H1 (cell line): ENCODE measurements around the gene TRABD2B. TPM values are rescaled to one million over a fixed set of nuclear protein-coding genes. Genes with fewer than 3 reads are reported as not detected.

ENCODE experiments used
- CBX8 ChIP-seq: fragments of 300-800, 300-1000 bp; sonication (generic); IDR thresholded peaks from 2 replicates; pipeline ENCODE4 v1.7.1; 2016; ENCODE audit warnings: low read depth, low read length, borderline replicate concordance
- HDAC6 ChIP-seq: IDR thresholded peaks from one replicate; pipeline ENCODE4 v1.7.1; 2012; ENCODE audit warnings: low read depth, mild to moderate bottlenecking, inconsistent platforms, low read length, moderate library complexity
- KDM1A ChIP-seq: fragments of 200-600, 300-600 bp; sonication (generic); IDR thresholded peaks from 2 replicates; pipeline ENCODE4 v1.7.1; 2016; ENCODE audit warnings: mild to moderate bottlenecking, low read length, borderline replicate concordance
- PHF8 ChIP-seq: fragments of 200-600 bp; sonication (generic); conservative IDR thresholded peaks from 2 replicates; pipeline ENCODE4 v1.7.1; 2012; ENCODE audit warnings: low read depth, mild to moderate bottlenecking, inconsistent platforms, low read length, moderate library complexity
- SP4 ChIP-seq: IDR thresholded peaks from 2 replicates; pipeline ENCODE4 v1.6.1; 2012; ENCODE audit warnings: low read length, inconsistent platforms
- polyA plus RNA-seq, 7 experiments: library from polyadenylated mRNA; depleted of rRNA in 3 of 7; stranded (reverse) in 5 of 7; unstranded in 2 of 7; fragments of >200 nt in 5 of 7; fragments of 200-250 nt in 2 of 7; gene quantifications; 1 replicate in 5 of 7; 2 replicates in 1 of 7; 4 replicates in 1 of 7; pipeline versions ENCODE4 v1.2.1 to v1.2.3, GENCODE V29; 2011 to 2013; ENCODE audit warnings: missing spikeins in 2 of 7, mixed read lengths in 2 of 7
- total RNA-seq: library from RNA; stranded (reverse); fragmentation: NEBNext Ultra II Directional; extraction: Animal tissue kit (Norgen Biotek cat#: 25700); gene quantifications from 2 replicates; pipeline ENCODE4 v1.2.1, GENCODE V29; 2021

TRABD2B gene
- total and polyA plus RNA-seq, 2 of the 8 experiments (the other 6 are each of a cell fraction or from before 2014, with no cell fraction given), result 0.95 to 3.4 TPM

GRCh38 chr1:47761201-47761930 is 235.8 kb downstream of the TRABD2B start (continued):
- TF ChIP-seq PHF8, result no peak
- no peak for TF ChIP-seq CBX8
- no peak for TF ChIP-seq HDAC6
- TF ChIP-seq KDM1A, result no peak
- no peak for TF ChIP-seq SP4
- TF ChIP-seq, all 59 proteins: peak for 0
